Middle frontal gyrus (tissue), 1 donor: ENCODE results near the gene ZCCHC24.

Source experiments
- DNase-seq: peaks from one replicate; pipeline ENCODE4 v3.0.0-alpha.2; 2015; ENCODE audit warnings: low spot score; ENCODE audit errors: extremely low spot score

Gene ZCCHC24

DNA sequence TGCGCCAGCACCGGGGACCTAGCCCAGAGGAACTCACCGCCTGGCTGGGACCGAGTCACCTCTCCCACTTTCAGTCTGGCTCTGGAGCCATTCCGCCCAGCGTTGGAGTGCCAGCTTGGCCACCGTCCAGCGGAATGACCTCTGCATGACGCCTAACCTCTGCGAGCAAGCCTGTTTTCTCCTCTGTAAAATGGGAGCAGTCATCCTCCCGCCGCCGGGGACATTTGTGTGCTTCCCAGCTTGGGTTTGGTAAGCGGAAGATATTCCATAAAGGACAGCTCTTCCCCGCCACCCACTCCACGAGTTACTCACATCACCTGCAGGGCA is 1.3 kb upstream of the ZCCHC24 start:
- DNase-seq: no peak

DNA sequence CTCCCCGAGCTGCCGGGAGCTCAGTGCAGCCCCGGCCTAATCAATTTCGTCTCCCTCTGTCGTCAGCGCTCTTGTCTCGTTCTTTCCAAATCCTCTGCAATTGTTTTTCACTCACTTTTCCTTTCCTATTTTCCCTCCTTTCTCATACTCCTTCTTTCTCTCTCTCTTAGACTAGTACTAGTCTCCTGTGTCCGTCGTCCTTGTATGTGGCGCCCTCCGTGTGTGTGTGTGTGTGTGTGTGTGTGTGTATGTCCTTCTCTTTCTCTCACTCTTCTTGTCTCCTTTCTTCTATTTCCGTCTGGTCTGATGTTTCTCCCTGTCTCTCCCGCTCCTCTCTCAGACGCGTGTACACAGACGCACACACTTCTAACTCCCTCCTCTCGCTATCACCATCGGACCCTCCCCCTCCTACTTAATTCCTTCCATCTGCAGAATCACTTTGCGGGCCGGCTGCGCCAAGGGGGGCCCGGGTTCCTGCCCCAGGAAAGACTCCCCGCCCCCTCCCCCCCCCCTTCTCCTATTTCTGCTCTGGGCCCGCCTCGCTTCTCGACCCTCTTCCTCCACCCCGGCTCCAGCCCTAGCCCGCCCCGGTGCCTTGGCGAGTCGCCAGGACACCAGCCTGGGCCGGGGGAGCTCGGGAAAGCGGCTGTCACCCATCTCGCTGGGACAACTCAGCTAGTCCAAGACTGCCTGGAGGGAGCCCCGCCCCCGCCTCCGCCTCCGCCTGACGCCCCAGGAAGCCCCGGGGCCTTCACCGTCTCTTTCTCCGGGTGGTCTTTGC is 743 bp upstream of the ZCCHC24 start:
- DNase-seq: no peak

DNA sequence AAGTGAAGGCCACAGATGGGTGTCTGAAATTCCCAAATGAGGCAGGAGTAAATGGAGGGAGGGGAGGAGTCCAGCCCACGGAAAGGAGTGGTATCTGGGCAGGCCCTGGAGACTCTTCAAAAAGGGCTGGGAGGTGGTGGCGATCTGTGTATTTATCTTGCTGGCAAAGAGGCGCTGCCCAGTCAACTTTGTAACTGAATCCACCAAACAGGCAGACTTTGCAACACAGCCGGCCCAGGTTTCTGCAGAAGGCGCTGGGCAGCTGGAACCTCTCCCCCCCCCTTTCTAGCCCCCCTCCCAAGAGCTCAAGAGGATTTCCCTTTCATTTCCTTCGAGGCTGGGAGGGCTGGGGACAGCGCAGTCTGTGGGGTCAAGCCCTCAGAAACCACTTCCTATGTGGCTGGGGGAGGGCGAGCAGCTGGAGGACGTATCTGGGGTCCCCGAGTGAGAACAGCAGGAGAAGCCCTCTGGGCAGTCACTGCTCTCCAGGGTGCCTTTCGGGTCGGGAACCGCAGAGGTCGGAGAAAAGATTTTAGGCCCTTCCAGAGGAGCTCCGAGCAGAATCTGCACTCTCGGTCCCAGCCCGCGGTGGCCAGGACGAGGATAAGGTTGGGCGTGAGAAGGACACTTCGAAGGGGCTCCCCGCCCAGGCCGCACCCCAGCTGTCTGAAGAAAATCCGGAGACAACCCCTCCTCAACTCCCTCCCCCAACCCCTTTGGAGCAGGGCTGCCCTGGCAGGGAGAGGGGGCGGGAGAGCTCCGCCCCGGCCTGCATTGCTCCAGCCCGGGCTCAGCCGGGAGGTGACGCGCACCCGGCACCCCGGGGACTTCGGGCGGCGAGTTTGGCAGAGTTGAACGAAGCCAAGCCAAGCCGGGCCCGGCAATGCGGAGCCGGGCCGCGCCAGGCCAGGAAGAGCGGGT is 965 bp downstream of the ZCCHC24 start:
- DNase-seq: no peak

DNA sequence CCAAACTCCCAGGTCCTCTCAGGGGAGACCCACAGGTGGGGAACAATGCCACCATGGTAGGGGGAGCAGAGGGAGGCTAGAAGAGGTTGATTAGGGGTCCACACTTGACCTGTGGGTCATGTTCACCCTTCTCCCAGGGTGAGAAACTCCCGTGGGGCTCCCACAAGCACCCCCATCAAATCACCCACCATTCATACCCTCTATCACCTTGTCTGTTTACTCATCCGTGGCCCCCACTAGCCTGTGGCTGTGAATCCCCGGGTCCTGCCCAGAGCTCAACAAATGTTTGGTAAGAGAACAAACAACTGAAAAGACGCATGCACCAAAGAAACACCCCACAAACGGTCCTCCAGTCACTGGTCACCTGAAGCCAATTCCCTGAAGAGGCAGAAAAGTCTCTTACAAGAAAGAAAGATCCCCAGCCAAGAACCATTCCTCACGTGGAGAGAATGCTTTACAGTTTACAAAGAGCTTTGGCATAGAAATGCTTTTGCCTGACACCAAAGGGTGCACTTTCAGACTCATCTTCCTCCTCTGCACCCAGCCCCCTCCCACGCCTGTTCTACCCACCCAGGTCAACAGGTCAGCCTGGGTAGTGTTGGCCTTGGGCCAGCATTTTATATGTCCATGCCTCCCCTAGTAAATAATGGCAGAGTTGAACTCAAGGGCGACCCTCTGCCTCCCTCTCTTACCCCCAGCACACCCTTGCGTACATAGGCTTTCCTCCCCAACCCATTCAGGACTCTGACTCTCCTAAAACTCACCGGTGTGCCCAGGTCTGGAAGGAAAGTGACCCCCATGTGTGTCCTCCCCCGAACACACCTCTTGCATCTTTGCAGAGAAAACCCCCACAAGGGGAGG is 1.9 kb downstream of the ZCCHC24 start:
- DNase-seq: no peak

DNA sequence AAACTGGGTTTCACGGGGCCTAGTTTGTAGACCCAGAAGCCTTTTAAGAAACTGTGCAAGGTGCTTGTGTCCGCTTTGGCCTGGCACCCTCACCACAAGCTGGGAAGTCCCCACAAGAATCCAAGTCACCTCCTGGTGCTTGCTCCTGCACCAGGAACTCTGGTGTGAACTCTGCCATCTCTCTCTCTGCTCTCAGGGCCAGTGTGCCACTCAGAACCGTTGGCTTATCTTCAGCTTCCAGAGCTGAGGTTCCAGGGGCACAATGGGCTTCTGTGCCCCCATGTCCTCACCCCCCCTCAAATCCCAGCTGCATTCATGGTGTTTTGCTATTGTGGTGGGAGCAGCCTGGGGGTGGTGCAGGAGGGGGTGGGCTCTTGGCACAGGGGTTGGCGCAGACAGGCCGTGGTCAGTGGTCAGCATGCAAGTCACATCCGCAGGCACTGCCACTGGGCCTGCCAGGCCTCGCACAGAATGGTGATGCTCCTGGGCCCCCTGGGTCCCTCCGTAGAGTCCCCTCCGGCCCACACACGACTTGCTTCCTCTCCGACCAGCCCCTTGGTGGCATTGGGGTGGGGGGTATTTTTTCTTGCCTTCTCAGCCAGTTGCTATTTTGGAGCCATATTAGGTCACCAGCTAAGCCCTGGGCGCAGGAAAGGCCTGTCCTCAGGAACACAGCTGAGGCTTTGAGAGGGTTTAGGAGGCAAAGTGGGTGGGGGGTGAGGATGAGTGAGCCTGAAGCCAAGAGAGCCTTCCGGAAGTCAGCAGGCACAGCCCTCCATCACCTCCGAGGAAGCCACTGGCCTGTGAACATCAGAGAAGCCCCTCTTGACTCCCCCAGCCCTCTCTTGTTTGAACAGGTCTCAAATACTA is 3.0 kb downstream of the ZCCHC24 start:
- DNase-seq: peak; percentile 70

DNA sequence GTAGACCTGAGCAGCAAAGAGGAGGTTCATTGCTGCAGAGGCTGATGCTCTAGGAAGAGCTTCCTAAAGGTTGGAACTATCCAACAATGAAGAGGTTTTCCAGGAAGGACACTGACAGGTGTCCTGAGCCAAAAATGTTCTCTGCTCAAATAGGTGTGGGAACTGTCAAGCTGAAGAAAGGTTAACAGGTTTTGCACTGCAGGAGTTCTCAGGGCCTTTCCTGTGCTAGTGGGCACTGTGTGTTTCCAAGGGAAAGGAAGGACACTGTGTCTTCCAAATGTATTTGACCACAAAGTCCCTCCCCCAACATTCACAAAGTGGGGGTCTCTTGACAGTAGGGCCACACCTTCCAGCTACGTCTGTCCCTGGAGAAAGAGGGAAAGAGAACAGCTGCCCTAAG is 4.0 kb downstream of the ZCCHC24 start:
- no peak for DNase-seq

DNA sequence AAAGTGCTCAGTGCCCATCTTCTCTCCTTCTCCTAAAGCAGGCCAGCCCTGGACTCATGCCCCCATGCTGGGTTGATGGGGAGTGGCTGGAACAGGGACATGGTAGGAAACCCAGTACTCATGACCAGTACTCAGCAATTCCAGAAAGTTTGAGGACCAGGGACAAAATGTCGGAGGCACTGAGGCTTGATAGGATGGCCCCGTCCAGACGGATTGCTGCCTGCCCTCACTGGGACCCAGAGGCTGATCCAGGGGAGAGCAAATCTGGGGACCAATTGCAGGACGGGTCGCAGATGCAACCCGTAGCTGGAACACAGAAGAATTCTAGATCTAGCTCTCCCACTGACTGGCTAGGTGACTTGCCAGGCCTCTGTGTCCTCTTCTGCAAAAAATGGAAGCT is 5.1 kb downstream of the ZCCHC24 start:
- DNase-seq: no peak

DNA sequence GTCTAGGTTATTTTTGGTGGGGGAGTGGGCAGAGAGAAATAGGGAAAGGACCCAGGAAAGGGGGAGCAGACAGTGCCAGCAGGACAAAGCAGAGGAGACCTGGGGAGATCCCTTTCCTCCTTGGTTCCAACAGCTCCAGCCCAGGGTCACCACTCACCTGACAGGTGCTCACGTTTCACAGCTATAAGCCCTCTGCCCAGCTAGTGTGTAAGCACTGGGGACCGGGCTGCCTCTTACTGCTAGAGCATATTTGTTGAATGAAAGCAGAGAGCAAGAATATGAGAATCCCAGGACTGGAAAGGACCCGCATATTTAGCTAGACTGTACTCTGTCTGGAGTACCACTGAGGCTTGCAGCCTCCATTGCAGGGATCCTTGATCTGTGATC is 6.7 kb downstream of the ZCCHC24 start:
- DNase-seq: no peak

DNA sequence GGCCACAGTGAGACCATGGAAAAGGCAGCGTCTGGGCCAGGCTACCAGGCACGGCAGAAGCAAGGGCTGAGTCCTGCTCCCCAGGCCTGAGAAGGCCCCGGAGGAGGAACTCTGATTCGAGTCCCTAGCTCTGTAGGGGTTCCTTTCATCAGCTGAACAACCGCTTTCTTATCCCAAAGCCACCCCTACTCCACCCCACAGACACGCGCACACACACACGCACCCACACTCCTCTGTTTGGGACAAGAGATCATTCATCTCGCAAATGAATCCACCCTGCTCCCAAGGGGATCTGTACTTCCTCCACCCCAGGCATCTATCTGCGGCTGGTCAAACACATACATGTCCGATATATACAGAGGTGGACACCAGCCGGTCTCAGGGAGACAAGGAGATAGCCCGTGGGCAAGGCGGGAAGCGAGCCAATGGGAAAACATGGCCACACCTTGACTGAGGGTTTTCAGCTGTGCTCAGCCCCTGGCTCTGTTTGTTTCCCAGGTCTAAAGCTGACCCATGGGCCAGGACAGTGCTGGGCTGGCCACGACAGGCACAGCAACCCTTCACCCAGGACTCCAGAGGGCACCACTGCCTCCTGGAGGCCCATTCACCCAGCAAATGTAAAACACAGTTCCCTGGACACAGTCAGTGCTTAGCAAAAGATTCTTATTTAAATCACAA is 7.3 kb downstream of the ZCCHC24 start:
- no peak for DNase-seq

DNA sequence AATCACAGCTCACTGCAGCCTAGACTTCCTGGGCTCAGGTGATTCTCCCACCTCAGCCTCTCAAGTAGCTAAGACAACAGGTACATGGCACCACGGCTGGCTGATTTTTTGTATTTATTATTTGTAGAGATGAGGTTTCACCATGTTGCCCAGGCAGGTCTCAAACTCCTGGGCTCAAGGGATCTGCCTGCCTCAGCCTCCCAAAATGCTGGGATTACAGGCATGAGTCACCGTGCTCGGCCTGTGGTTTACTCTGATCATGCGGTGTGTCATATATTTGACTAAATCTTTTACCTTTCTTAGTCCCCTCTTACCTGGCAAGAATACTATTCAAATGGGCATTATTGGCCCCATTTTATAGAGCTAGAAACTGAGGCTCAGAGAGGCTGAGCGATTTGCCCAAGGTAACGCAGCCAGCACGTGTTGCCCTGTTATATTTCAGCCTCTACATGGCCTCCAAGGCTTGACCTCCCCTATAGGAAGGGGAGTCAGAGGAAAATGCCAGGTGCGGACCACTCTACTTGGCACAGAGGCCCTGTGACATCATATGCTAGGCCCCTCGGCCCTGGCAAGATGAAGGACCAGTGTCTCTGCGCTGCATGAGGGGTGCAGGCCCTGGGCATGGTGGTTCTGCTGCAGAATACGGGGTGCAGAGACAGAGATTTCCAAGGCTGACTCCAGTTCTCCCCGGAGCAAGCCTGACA is 8.2 kb downstream of the ZCCHC24 start:
- DNase-seq: no peak

DNA sequence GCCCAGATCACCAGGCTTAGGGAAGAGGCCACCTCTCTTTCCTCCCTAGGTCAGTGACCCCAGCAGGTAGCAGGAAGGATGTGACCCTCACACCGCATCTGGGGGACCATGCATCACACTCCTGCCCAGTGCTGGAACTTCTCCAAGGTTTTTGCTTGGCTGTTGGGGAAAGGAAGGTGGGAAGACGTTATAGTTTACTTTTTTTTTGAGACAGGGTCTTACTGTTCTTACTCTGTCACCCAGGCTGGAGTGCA is 8.6 kb downstream of the ZCCHC24 start:
- no peak for DNase-seq

DNA sequence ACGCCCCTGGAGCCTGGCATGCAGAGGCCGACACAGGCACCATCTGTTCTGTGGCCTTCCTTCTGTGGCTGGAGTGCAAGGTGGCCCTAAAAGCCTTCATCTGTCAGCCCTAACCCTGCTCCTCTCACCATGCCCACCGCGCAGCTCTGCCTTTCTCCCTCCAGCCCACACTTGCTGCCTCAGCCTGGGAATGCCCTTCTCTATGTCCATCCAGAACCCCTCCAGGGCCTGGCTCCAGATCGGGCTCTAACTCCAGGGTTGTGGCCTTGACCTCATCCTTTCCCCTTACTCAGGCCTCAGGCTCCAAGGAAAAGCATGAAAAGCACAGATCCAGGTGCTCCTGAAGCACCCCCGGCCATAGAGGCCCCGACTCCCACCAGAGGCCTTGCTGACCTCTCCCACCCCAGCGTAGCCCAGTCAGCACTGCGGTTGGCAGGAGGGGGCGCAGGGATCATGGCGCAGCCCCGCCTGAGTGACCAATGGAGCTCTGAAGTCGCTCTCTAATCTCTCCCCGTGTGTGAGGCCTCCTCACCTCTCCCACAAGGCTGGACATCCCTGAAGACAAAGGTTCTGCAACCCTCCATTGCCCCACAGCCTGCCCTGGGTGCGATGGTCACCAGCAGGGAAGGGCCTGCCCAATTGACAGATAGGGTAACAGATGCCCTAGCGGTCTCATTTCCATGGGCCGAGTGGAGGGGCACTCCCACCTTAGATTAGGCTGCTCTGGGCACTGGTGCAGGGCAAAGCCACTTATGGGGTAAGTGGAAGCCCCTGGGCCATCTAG is 9.2 kb downstream of the ZCCHC24 start:
- DNase-seq: no peak

DNA sequence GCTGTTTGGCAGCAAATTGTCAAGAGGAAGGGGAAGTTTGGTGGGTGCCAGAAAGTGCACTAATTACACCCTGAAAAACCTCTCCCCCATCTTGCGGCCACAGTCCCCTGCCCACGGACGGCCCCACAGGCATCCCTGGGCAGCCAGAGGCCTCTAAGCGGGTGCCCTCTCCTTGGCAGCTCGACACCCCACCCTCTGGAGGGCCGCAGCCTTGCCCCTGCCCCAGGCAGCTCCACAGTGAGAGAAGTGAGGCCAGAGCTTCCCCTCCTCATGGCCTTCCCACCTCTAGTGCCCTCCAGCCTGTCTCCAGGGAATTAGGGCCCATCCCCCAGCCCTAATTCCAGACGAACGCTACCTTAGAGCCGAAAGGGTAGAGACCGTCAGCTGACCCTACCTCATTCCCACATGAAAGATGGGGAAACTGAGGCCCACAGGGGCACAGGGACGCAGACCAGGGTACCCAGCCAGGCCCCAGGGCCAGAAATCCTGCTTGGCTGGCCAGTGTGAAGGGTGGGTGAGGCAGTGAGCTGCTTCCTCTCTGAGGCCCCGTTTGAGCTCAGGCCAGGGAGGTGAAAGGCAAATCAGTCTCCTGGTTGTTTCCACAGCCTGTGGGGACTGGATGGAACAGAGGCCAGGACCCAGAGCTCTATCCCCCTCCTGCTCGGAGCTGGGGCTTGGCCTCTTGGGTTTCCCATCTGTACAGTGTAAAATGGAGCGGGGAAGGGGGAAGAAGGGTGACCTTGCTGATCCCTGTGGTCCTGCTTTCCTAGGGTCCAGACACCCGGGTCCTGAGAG is 10.0 kb downstream of the ZCCHC24 start:
- DNase-seq: no peak

DNA sequence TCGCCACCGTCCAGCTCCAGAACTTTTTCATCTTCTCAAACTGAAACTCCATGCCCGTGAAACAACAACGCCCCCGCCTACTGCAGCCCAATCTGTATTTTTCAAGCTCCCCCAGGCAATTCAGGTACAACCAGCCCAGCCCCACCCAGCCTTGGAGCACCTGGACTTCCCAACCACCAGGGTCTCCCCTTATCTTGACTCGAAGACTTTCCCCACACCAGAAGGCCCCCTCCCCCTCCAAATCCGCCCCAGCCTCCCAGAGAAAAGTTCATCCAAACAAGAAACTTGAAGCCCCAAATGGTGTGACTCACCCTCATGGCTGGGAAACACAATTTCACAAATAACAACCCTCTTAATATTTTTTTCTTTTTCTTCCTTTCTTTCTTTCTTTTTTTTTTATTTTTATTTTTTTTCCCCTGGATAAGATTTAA is 10.6 kb downstream of the ZCCHC24 start:
- DNase-seq: no peak

DNA sequence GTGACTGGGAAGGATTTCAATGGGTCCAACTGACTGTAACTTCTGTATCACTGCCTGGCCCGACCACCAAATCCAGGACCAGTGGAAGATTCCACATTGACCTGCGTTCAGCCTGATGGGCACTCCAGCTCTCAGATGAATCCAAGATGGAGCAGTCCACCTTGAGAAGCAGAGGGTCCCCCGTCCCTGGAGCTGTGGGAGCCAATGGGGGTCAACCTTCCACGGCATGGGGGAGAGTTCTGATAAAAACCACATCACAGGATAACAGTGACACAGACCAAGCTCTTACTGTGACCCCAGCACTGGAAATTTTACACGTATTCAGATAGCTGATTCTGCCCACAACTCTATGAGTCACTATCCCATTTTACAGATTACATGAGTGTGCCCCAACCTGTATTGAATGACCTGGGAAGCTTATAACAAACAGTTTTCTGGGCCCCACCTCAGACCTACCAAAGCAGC is 11.2 kb downstream of the ZCCHC24 start:
- DNase-seq: no peak

DNA sequence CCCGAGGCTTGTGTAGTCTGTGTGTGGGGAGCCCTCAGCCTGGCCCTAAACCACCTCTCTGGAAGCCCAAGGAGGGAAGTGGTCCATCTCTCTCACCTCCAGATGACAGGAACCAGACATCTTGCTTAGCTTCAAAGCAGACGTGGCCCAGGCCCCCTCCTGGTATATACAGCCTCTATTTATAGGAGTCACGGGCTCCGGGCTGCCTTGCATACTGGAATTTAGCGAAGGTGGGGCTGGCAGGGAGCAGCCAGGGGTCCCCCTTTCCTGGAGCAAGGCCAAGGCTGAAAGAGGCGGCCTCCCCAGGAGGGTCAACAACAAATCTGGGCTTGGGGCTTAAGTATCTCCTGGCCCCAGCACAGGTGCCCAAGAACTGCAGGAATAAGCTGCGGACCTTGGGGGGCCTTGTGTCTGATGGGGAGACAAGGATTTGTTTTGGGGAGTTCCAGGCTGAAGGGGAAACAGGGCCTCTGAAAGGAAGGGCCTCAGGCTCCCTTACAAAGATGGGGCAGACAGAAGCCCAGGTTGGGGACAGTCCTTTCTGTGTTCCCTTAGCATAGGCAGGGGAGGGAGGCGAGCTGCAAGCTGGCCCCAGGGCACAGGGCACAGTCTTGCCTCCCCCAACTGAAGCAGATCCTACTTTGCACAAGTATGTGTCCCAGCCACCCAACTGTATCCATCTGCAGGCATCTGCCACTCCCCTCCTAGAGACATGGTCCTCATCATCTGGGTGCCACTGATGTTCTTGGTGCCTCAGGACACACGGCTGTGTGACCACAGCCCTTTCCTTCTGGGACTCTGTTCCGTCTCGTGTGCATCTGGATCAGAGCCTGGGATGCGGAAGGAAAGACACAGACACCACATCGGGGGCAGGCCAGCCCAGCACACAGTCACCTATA is 11.9 kb downstream of the ZCCHC24 start:
- DNase-seq: no peak
